ENCODE results near the gene SEPHS2.

DNA sequence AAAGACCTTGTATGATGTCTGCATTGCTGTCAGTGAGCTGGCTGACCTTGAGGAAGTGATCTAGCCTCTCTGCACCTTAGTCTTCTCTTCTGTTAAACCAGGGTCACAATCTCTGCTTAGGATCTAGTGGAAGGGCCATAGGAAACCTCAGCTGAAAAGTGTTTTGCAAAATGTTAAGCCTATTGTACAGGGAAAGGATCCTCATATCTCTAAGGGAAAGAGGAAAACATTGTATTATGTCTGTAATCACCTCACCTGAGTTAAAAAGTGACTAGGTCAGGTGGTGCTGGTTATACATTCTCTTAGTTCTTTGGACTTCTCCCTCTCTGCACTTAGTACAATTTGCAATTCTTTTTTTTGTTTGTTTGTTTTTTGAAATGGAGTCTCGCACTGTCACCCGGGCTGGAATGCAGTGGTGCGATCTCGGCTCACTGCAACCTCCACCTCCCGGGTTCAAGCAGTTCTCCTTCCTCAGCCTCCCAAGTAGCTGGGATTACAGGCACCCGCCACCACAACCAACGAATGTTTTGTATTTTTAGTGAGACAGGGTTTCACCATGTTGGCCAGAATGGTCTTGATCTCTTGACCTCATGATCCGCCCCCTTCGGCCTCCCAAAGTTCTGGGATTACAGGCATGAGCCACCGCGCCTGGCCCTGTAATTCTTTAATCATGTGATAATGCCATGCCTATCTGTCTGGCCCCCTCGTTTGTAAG lies 2.0 kb upstream of the SEPHS2 start:
- TF ChIP-seq, protein P1, sequence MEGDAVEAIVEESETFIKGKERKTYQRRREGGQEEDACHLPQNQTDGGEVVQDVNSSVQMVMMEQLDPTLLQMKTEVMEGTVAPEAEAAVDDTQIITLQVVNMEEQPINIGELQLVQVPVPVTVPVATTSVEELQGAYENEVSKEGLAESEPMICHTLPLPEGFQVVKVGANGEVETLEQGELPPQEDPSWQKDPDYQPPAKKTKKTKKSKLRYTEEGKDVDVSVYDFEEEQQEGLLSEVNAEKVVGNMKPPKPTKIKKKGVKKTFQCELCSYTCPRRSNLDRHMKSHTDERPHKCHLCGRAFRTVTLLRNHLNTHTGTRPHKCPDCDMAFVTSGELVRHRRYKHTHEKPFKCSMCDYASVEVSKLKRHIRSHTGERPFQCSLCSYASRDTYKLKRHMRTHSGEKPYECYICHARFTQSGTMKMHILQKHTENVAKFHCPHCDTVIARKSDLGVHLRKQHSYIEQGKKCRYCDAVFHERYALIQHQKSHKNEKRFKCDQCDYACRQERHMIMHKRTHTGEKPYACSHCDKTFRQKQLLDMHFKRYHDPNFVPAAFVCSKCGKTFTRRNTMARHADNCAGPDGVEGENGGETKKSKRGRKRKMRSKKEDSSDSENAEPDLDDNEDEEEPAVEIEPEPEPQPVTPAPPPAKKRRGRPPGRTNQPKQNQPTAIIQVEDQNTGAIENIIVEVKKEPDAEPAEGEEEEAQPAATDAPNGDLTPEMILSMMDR (conservative IDR thresholded peaks at IDR 0.05; ENCODE audit: low read length), result no peak
- TF ChIP-seq EZH2phosphoT487 (IDR thresholded peaks at IDR 0.05; ENCODE audit: borderline replicate concordance), result no peak

Measured in Loucy (cell line).